GM12878 (cell line): Measurements from ENCODE around the gene EFHC1. TPM values are rescaled to one million over a fixed set of nuclear protein-coding genes. Genes with fewer than 3 reads are reported as not detected.

Experiments used
- ATF2 ChIP-seq: IDR thresholded peaks from 2 replicates; pipeline ENCODE4 v1.6.1; 2012; ENCODE audit warnings: low read length, inconsistent platforms
- BHLHE40 ChIP-seq, 2 experiments: fragments of 450-650 bp in 1 of 2; IDR thresholded peaks; 2 replicates each; pipeline ENCODE4 v1.6.1; 2011 to 2017; ENCODE audit warnings: low read depth in 2 of 2, borderline replicate concordance in 1 of 2, improper control_type of control experiment in 1 of 2, low read length in 1 of 2, mild to moderate bottlenecking in 1 of 2
- BMI1 ChIP-seq: fragments of 450-650 bp; IDR thresholded peaks from 2 replicates; pipeline ENCODE4 v1.6.1; 2016; ENCODE audit warnings: mild to moderate bottlenecking, moderate library complexity, borderline replicate concordance
- CBX3 ChIP-seq: fragments of 200-600 bp; sonication (generic); IDR thresholded peaks from 2 replicates; pipeline ENCODE4 v1.6.1; 2016; ENCODE audit warnings: low read depth, borderline replicate concordance
- CHD4 ChIP-seq: fragments of 200-600 bp; sonication (generic); IDR thresholded peaks from 2 replicates; pipeline ENCODE4 v1.6.1; 2016; ENCODE audit warnings: mild to moderate bottlenecking
- EP300 ChIP-seq, 2 experiments: fragments of 150-350 bp in 1 of 2; IDR thresholded peaks; 2 replicates each; pipeline ENCODE4 v1.6.1; 2011 to 2012; ENCODE audit warnings: low read depth in 2 of 2, low read length in 2 of 2, borderline replicate concordance in 1 of 2, improper control_type of control experiment in 1 of 2, inconsistent platforms in 1 of 2; ENCODE audit not compliant: control insufficient read depth in 1 of 2
- ETV6 ChIP-seq, 2 experiments: fragments of 450-650 bp in 1 of 2; IDR thresholded peaks in 1 of 2; conservative IDR thresholded peaks in 1 of 2; 2 replicates each; pipeline ENCODE4 v1.6.1; 2014; ENCODE audit warnings: antibody characterized with exemption in 1 of 2, borderline replicate concordance in 1 of 2, low read depth in 1 of 2, mild to moderate bottlenecking in 1 of 2, moderate library complexity in 1 of 2
- FOXK2 ChIP-seq: fragments of 450-650 bp; IDR thresholded peaks from 2 replicates; pipeline ENCODE4 v1.6.1; 2017; ENCODE audit warnings: mild to moderate bottlenecking, moderate library complexity
- FOXM1 ChIP-seq: IDR thresholded peaks from 2 replicates; pipeline ENCODE4 v1.6.1; 2012; ENCODE audit warnings: low read depth, mild to moderate bottlenecking, inconsistent platforms, low read length, moderate library complexity
- IRF4 ChIP-seq: IDR thresholded peaks from 2 replicates; pipeline ENCODE4 v1.6.1; 2011; ENCODE audit warnings: low read depth, low read length
- MEF2B ChIP-seq: fragments of 450-650 bp; IDR thresholded peaks from 2 replicates; pipeline ENCODE4 v1.6.1; 2018; ENCODE audit warnings: mild to moderate bottlenecking, moderate library complexity; ENCODE audit not compliant: partially characterized antibody, poor library complexity, severe bottlenecking
- MTA3 ChIP-seq: IDR thresholded peaks from 2 replicates; pipeline ENCODE4 v1.6.1; 2012; ENCODE audit warnings: low read length, inconsistent platforms, borderline replicate concordance
- MYB ChIP-seq: fragments of 150-350 bp; IDR thresholded peaks from 2 replicates; pipeline ENCODE4 v1.6.1; 2014; ENCODE audit warnings: mild to moderate bottlenecking, low read depth, low read length, borderline replicate concordance
- NFIC ChIP-seq: IDR thresholded peaks from 2 replicates; pipeline ENCODE4 v1.6.1; 2012; ENCODE audit warnings: low read depth, mild to moderate bottlenecking, inconsistent platforms, low read length, moderate library complexity
- REST ChIP-seq: IDR thresholded peaks from 2 replicates; pipeline ENCODE4 v1.6.1; 2012; ENCODE audit warnings: mild to moderate bottlenecking, low read depth, low read length
- SIX5 ChIP-seq: IDR thresholded peaks from 2 replicates; pipeline ENCODE4 v1.6.1; 2011; ENCODE audit warnings: mild to moderate bottlenecking, low read depth, low read length, moderate library complexity; ENCODE audit not compliant: severe bottlenecking
- SMARCA5 ChIP-seq: fragments of 450-650 bp; IDR thresholded peaks from 2 replicates; pipeline ENCODE4 v1.6.1; 2017; ENCODE audit warnings: mild to moderate bottlenecking
- SMC3 ChIP-seq: IDR thresholded peaks from 2 replicates; pipeline ENCODE4 v1.6.1; 2011; ENCODE audit warnings: low read length, improper control_type of control experiment, borderline replicate concordance
- SP1 ChIP-seq: IDR thresholded peaks from one replicate; pipeline ENCODE4 v1.6.1; 2011; ENCODE audit warnings: low read depth, low read length
- ZBTB40 ChIP-seq: fragments of 450-650 bp; IDR thresholded peaks from 2 replicates; pipeline ENCODE4 v1.6.1; 2016; ENCODE audit warnings: mild to moderate bottlenecking, moderate library complexity, borderline replicate concordance
- ZNF24 ChIP-seq: fragments of 450-650 bp; IDR thresholded peaks from 2 replicates; pipeline ENCODE4 v1.6.1; 2017; ENCODE audit warnings: antibody characterized with exemption, mild to moderate bottlenecking
- polyA plus RNA-seq, 11 experiments: library from polyadenylated mRNA; depleted of rRNA in 4 of 11; unstranded in 6 of 11; stranded (reverse) in 5 of 11; fragments of >200 nt; fragmentation: Nextera tagmentation in 4 of 11; fragmentation: Illumina TruSeq in 1 of 11; extraction: Ambion mirVana in 4 of 11; extraction: Trizol in 1 of 11; gene quantifications; 1 replicate in 1 of 11; 2 replicates in 10 of 11; pipeline versions ENCODE4 v1.2.1 to v1.2.3, GENCODE V29; 2011 to 2016; ENCODE audit warnings: inconsistent platforms in 2 of 11, missing spikeins in 2 of 11, low read depth in 1 of 11
- total RNA-seq, 4 experiments: library from RNA; depleted of rRNA in 3 of 4; stranded (reverse); fragments of >200 nt in 3 of 4; fragmentation: Illumina TruSeq in 1 of 4; extraction: Trizol in 1 of 4; gene quantifications; 2 replicates each; pipeline versions ENCODE4 v1.2.1 to v1.2.3, GENCODE V29; 2013 to 2021

EFHC1 gene
- total and polyA plus RNA-seq, 10 of the 15 experiments (the other 5 are each of a cell fraction or from before 2014, with no cell fraction given): 5.5 to 14.5 (median 8.8) TPM

GRCh38 chr6:52537001-52537753, 117.0 kb downstream of the EFHC1 start (continued):
- TF ChIP-seq IRF4: 0 out of 2 replicates have a peak, but pooled peaks have one; percentile 52
- no peak for TF ChIP-seq MEF2B
- TF ChIP-seq MYB: no peak
- TF ChIP-seq BHLHE40 (IDR thresholded peaks at IDR 0.05; ENCODE audit: borderline replicate concordance in 1 of 2, low read depth in 2 of 2, low read length in 1 of 2): no peak
- TF ChIP-seq ZNF24: no peak
- TF ChIP-seq CHD4: no peak
- TF ChIP-seq SP1: peak; percentile 30
- no peak for TF ChIP-seq SMARCA5
- TF ChIP-seq FOXM1: peak; percentile 71
- no peak for TF ChIP-seq BMI1
- no peak for TF ChIP-seq FOXK2
- TF ChIP-seq ZBTB40: no peak
- no peak for TF ChIP-seq REST
- peak; percentile 36 to 48; a peak in 2 of 4 replicates for TF ChIP-seq EP300 (IDR thresholded peaks at IDR 0.05; ENCODE audit: borderline replicate concordance in 1 of 2, control insufficient read depth in 1 of 2, low read depth in 2 of 2, low read length in 2 of 2)
- peak; percentile 67; the same call in 1 of the 2 replicates for TF ChIP-seq MTA3
- TF ChIP-seq SMC3: no peak
- TF ChIP-seq ETV6 (conservative IDR thresholded peaks at IDR 0.05 in 1 of 2, IDR thresholded peaks at IDR 0.05 in 1 of 2; ENCODE audit: borderline replicate concordance in 1 of 2, low read depth in 1 of 2): peak in 1 of 2 experiments; percentile 67; a peak in 2 of 4 replicates
- TF ChIP-seq NFIC: peak; percentile 79
- peak; percentile 82; the same call in 1 of the 2 replicates for TF ChIP-seq ATF2
- no peak for TF ChIP-seq SIX5
- TF ChIP-seq CBX3: no peak
